ENCODE data around the gene RFXAP. TPM values are rescaled to one million over a fixed set of nuclear protein-coding genes. Genes with fewer than 3 reads are reported as not detected.

The RFXAP gene
- polyA plus RNA-seq, 3 donors = 1.1 to 3.3 (median 1.8) TPM

- WGBS (ENCODE audit: insufficient coverage) = no CpG with 5 or more reads among the region's 1 CpG
- H3K9ac ChIP-seq (ENCODE audit: insufficient read depth, low read length, poor library complexity, severe bottlenecking) = no peak overlapping the region
- no peaks in the 10 kb centered on the region for H3K4me1 ChIP-seq (ENCODE audit: control insufficient read depth in 1 of 2, insufficient read depth in 2 of 2, low read length in 2 of 2)
- no peaks in the 10 kb centered on the region for H3K79me2 ChIP-seq (ENCODE audit: insufficient read depth, low read length)
- no peak overlapping the region for H2AFZ ChIP-seq (ENCODE audit: insufficient read depth, low read depth, low read length, poor library complexity, severe bottlenecking)
- H3K4me3 ChIP-seq (replicated peaks in 1 of 3; ENCODE audit: low read depth in 2 of 3, low read length in 3 of 3) = no peak overlapping the region
- no peaks in the 10 kb centered on the region for H3K36me3 ChIP-seq (replicated peaks in 1 of 2; ENCODE audit: control insufficient read depth in 1 of 2, insufficient read depth in 2 of 2, low read length in 2 of 2)
- Mint-ChIP-seq H3K36me3 (no peaks in the 10 kb centered on the region), H3K27me3 (ENCODE audit: low read depth in 3 of 3) (peaks cover 0 to 3% (median 0%) of the 10 kb centered on the region in 3 donors), H3K4me3 (no peak overlapping the region), H3K27ac (no peak overlapping the region), H3K4me1 (peaks cover 2% of the 10 kb centered on the region), H3K9me3 (no peaks in the 10 kb centered on the region)
- H3K27ac ChIP-seq (ENCODE audit: low read depth in 1 of 2, low read length in 2 of 2) = no peak overlapping the region
- TF ChIP-seq CTCF (IDR thresholded peaks at IDR 0.05) = no peak
- no peak overlapping the region for H3K4me2 ChIP-seq (replicated peaks; ENCODE audit: extremely low read depth, low read length, poor library complexity, severe bottlenecking)
- DNase-seq = no peak
- H4K20me1 ChIP-seq (ENCODE audit: insufficient read depth, low read length) = no peaks in the 10 kb centered on the region
- intact Hi-C loops (cut with micrococcal nuclease) = no loop called here
- no peaks in the 10 kb centered on the region for H3K27me3 ChIP-seq (ENCODE audit: control insufficient read depth in 2 of 2, insufficient read depth in 2 of 2, low read length in 2 of 2)
- no peaks in the 10 kb centered on the region for H3K9me3 ChIP-seq (replicated peaks in 1 of 2; ENCODE audit: control insufficient read depth in 1 of 2, insufficient read depth in 1 of 2, low read length in 2 of 2)
These were observed 51.1 kb downstream of the RFXAP start for GRCh38 chr13:36870050-36870692.

GRCh38 chr13:36872621-36873020 lies 53.6 kb downstream of the RFXAP start:
- no peak overlapping the region for H3K4me2 ChIP-seq (replicated peaks; ENCODE audit: extremely low read depth, low read length, poor library complexity, severe bottlenecking)
- intact Hi-C loops (cut with micrococcal nuclease) = no loop called here
- DNase-seq = no peak
- no peak overlapping the region for H3K4me3 Mint-ChIP-seq
- no peaks in the 10 kb centered on the region for H3K4me1 ChIP-seq (ENCODE audit: control insufficient read depth in 1 of 2, insufficient read depth in 2 of 2, low read length in 2 of 2)
- no peak overlapping the region for H3K4me3 ChIP-seq (replicated peaks in 1 of 3; ENCODE audit: low read depth in 2 of 3, low read length in 3 of 3)
- H3K4me1 Mint-ChIP-seq = peaks cover 2% of the 10 kb centered on the region
- no peaks in the 10 kb centered on the region for H3K36me3 Mint-ChIP-seq
- 96% methylated on average over 8 of the region's 10 CpGs for WGBS (ENCODE audit: insufficient coverage)
- no peaks in the 10 kb centered on the region for H3K27me3 Mint-ChIP-seq (ENCODE audit: low read depth in 3 of 3)
- H3K27ac Mint-ChIP-seq = no peak overlapping the region
- H3K27me3 ChIP-seq (ENCODE audit: control insufficient read depth in 2 of 2, insufficient read depth in 2 of 2, low read length in 2 of 2) = no peaks in the 10 kb centered on the region
- no peaks in the 10 kb centered on the region for H4K20me1 ChIP-seq (ENCODE audit: insufficient read depth, low read length)
- TF ChIP-seq CTCF (IDR thresholded peaks at IDR 0.05) = no peak
- H3K9me3 ChIP-seq (replicated peaks in 1 of 2; ENCODE audit: control insufficient read depth in 1 of 2, insufficient read depth in 1 of 2, low read length in 2 of 2) = no peaks in the 10 kb centered on the region
- H3K27ac ChIP-seq (ENCODE audit: low read depth in 1 of 2, low read length in 2 of 2) = no peak overlapping the region
- no peaks in the 10 kb centered on the region for H3K9me3 Mint-ChIP-seq
- no peak overlapping the region for H3K9ac ChIP-seq (ENCODE audit: insufficient read depth, low read length, poor library complexity, severe bottlenecking)
- no peaks in the 10 kb centered on the region for H3K36me3 ChIP-seq (replicated peaks in 1 of 2; ENCODE audit: control insufficient read depth in 1 of 2, insufficient read depth in 2 of 2, low read length in 2 of 2)
- no peak overlapping the region for H2AFZ ChIP-seq (ENCODE audit: insufficient read depth, low read depth, low read length, poor library complexity, severe bottlenecking)
- no peaks in the 10 kb centered on the region for H3K79me2 ChIP-seq (ENCODE audit: insufficient read depth, low read length)
